GM12872 (cell line): ENCODE data around the gene LYPD3.

Source experiments
- CTCF ChIP-seq: IDR thresholded peaks from 3 replicates; pipeline ENCODE4 v1.5.1; 2011; ENCODE audit warnings: low read depth, mild to moderate bottlenecking, low read length, moderate library complexity; ENCODE audit not compliant: insufficient read depth

LYPD3 gene

GRCh38 chr19:43465468-43466120 lies at the start of gene LYPD3:
Gene LYPD3 (minus strand): TSS chr19:43465608. CDS start chr19:43465571, 37 bp downstream.
- no peak for TF ChIP-seq CTCF

GRCh38 chr19:43511324-43511723 lies 45.9 kb upstream of the LYPD3 start:
- TF ChIP-seq CTCF = no peak

- no peak for TF ChIP-seq CTCF
Measured at GRCh38 chr19:43510713-43511112, 45.3 kb upstream of the LYPD3 start.

GRCh38 chr19:43507880-43508279 lies 42.5 kb upstream of the LYPD3 start:
- no peak for TF ChIP-seq CTCF

GRCh38 chr19:43506629-43507028 lies 41.2 kb upstream of the LYPD3 start:
- TF ChIP-seq CTCF = no peak

- TF ChIP-seq CTCF = no peak
Measured at GRCh38 chr19:43505941-43506340, 40.5 kb upstream of the LYPD3 start.

- no peak for TF ChIP-seq CTCF
Measured at GRCh38 chr19:43505186-43505456, 39.7 kb upstream of the LYPD3 start.
